Natural killer cell (primary cell): Measurements from ENCODE around the gene COX20. TPM values are rescaled to one million over a fixed set of nuclear protein-coding genes. Genes with fewer than 3 reads are reported as not detected.

Source experiments
- ATAC-seq, 3 donors: fragments of 150-1000 bp in 2 of 3; fragments of 200-7000 bp in 1 of 3; cut with Tn5 transposase; 1 replicate in 1 of 3; 2 replicates in 2 of 3; pipeline ENCODE4 v1.10.0; 2021; ENCODE audit warnings: mild to moderate bottlenecking in 2 of 3, moderate library complexity in 2 of 3
- DNase-seq, 2 donors: peaks; one replicate each; pipeline versions ENCODE4 v3.0.0 to v3.0.0-alpha.2; 2013 to 2021; ENCODE audit warnings: mixed read lengths in 1 of 2
- H3K27ac ChIP-seq: one replicate; pipeline ENCODE4 v1.5.1; 2013; ENCODE audit warnings: mild to moderate bottlenecking, low read length
- H3K27me3 ChIP-seq: one replicate; pipeline ENCODE4 v1.6.1; 2013; ENCODE audit warnings: low read length; ENCODE audit not compliant: control insufficient read depth, insufficient read depth
- H3K36me3 ChIP-seq: one replicate; pipeline ENCODE4 v1.6.1; 2013; ENCODE audit warnings: low read length; ENCODE audit not compliant: control insufficient read depth, insufficient read depth
- H3K4me1 ChIP-seq: one replicate; pipeline ENCODE4 v1.6.1; 2013; ENCODE audit warnings: low read length; ENCODE audit not compliant: control insufficient read depth, insufficient read depth
- H3K4me3 ChIP-seq: one replicate; pipeline ENCODE4 v1.5.1; 2013; ENCODE audit warnings: low read length
- H3K9me3 ChIP-seq: one replicate; pipeline ENCODE4 v1.6.1; 2013; ENCODE audit warnings: low read length; ENCODE audit not compliant: control insufficient read depth, insufficient read depth
- H3K27ac Mint-ChIP-seq, 2 donors: one replicate each; pipeline ENCODE4 v1.8.0; 2022; ENCODE audit warnings: mild to moderate bottlenecking in 2 of 2, mixed read lengths in 2 of 2, moderate library complexity in 1 of 2
- H3K27me3 Mint-ChIP-seq, 2 donors: one replicate each; pipeline ENCODE4 v1.8.0; 2022; ENCODE audit warnings: low read depth in 2 of 2, mixed read lengths in 2 of 2
- H3K36me3 Mint-ChIP-seq: one replicate; pipeline ENCODE4 v1.8.0; 2022; ENCODE audit warnings: mixed read lengths
- H3K4me1 Mint-ChIP-seq, 2 donors: one replicate each; pipeline ENCODE4 v1.8.0; 2022; ENCODE audit warnings: mixed read lengths in 2 of 2
- H3K4me3 Mint-ChIP-seq: one replicate; pipeline ENCODE4 v1.8.0; 2022; ENCODE audit warnings: mild to moderate bottlenecking, moderate library complexity, mixed read lengths
- H3K9me3 Mint-ChIP-seq, 2 donors: one replicate each; pipeline ENCODE4 v1.8.0; 2022; ENCODE audit warnings: mixed read lengths in 2 of 2
- CTCF ChIP-seq: fragments of 200-600 bp; IDR thresholded peaks from one replicate; pipeline ENCODE4 v1.8.0; 2022; ENCODE audit warnings: antibody characterized with exemption
- WGBS: methylation state at CpG from one replicate; pipeline ENCODE4 v1.1.7; 2013; ENCODE audit warnings: missing lambda C conversion rate; ENCODE audit not compliant: insufficient coverage; 5-methylcytosine and 5-hydroxymethylcytosine counted together
- intact Hi-C: fragments of 100-400 bp; cut with micrococcal nuclease; formaldehyde crosslinking; loops from one replicate; pipeline ENCODE4 v1.14.2; 2022
- total RNA-seq, 4 donors: library from RNA; stranded (reverse); fragments of 120-200 nt in 1 of 4; gene quantifications; one replicate each; pipeline versions ENCODE4 v1.2.3 to v1.2.4, GENCODE V29; 2013 to 2022

The COX20 gene
- total RNA-seq, 3 donors from 2014 or later (not counting 1 experiment from before 2014, with no cell fraction given) = 24.3 to 25.4 (median 24.9) TPM

GRCh38 chr1:244843148-244843978 is 7.9 kb downstream of the COX20 start:
- H3K27ac Mint-ChIP-seq = peak overlapping the region in 1 of 2 donors; percentile 18
- peaks cover 14% of the 10 kb centered on the region for H3K36me3 Mint-ChIP-seq

GRCh38 chr1:244844155-244845121 is 9.0 kb downstream of the COX20 start:
- peaks cover 29 to 44% of the 10 kb centered on the region in 2 donors for H3K4me1 Mint-ChIP-seq
- H3K27ac Mint-ChIP-seq = peak overlapping the region in 1 of 2 donors; percentile 18
- intact Hi-C loops = no loop called here
- H3K27me3 Mint-ChIP-seq = no peaks in the 10 kb centered on the region
- Histone ChIP-seq H3K4me1 (peaks cover 2% of the 10 kb centered on the region), H3K36me3 (peaks cover 83% of the 10 kb centered on the region), H3K9me3 (no peaks in the 10 kb centered on the region), H3K27me3 (no peaks in the 10 kb centered on the region), H3K27ac (no peak overlapping the region), H3K4me3 (no peak overlapping the region)
- DNase-seq (no peak), ATAC-seq (no peak)
- H3K9me3 Mint-ChIP-seq = no peaks in the 10 kb centered on the region
- H3K4me3 Mint-ChIP-seq = no peak overlapping the region
- TF ChIP-seq CTCF = no peak
- WGBS = 80% methylated on average over 12 of the region's 13 CpGs
- H3K36me3 Mint-ChIP-seq = peaks cover 21% of the 10 kb centered on the region

More at GRCh38 chr1:244843148-244843978, 7.9 kb downstream of the COX20 start:
- Mint-ChIP-seq H3K4me1 (peaks cover 29 to 44% of the 10 kb centered on the region in 2 donors), H3K4me3 (no peak overlapping the region), H3K27me3 (no peaks in the 10 kb centered on the region), H3K9me3 (no peaks in the 10 kb centered on the region)
- Histone ChIP-seq H3K4me3 (no peak overlapping the region), H3K36me3 (peaks cover 74% of the 10 kb centered on the region), H3K27ac (no peak overlapping the region), H3K9me3 (no peaks in the 10 kb centered on the region), H3K27me3 (no peaks in the 10 kb centered on the region), H3K4me1 (peaks cover 2% of the 10 kb centered on the region)
- no peak for DNase-seq
- WGBS = 90% methylated on average over 3 of the region's 6 CpGs
- no peak for TF ChIP-seq CTCF
- intact Hi-C loops = no loop called here
- ATAC-seq = no peak

GRCh38 chr1:244846653-244847052 is 11.2 kb downstream of the COX20 start:
- Mint-ChIP-seq H3K27ac (peak overlapping the region in 1 of 2 donors; percentile 88), H3K27me3 (no peaks in the 10 kb centered on the region), H3K4me3 (no peak overlapping the region), H3K9me3 (no peaks in the 10 kb centered on the region), H3K4me1 (peaks cover 37% of the 10 kb centered on the region in 2 donors), H3K36me3 (peaks cover 21% of the 10 kb centered on the region)
- ATAC-seq (no peak), DNase-seq (no peak)
- no peak overlapping the region for H3K27ac ChIP-seq
- H3K27me3 ChIP-seq = no peaks in the 10 kb centered on the region
- H3K9me3 ChIP-seq = no peaks in the 10 kb centered on the region
- TF ChIP-seq CTCF = no peak
- peaks cover 92% of the 10 kb centered on the region for H3K36me3 ChIP-seq
- intact Hi-C loops = no loop called here
- 100% methylated on average over 4 of the region's 6 CpGs for WGBS
- H3K4me1 ChIP-seq = peaks cover 2% of the 10 kb centered on the region
- H3K4me3 ChIP-seq = no peak overlapping the region
